Measurements from ENCODE around the gene AOX1.
"Not testable (repeated sequence)": the region's sequence is repeated elsewhere in the genome, so short reads cannot be mapped to it uniquely, and the experiment has no call there.

Gene AOX1

DNA sequence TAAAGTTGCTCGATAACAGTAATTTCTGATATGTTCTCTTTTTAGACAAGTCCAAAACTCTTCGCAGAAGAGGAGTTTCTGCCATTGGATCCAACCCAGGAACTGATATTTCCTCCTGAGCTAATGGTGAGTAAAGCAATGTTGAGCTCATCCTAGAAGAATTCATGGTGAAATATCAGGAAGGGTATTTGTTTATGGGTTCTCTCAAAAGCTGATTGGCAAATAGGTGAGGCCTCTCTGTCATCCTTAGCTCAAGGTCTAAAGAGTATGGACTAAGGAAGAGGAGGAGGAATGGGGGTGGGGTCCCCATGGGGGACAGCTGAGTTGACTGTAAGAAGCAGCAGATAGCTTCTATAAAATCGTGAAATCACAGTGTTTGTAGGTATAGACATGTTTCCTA, 18.2 kb downstream of the AOX1 start:
- DNase-seq: no peak

DNA sequence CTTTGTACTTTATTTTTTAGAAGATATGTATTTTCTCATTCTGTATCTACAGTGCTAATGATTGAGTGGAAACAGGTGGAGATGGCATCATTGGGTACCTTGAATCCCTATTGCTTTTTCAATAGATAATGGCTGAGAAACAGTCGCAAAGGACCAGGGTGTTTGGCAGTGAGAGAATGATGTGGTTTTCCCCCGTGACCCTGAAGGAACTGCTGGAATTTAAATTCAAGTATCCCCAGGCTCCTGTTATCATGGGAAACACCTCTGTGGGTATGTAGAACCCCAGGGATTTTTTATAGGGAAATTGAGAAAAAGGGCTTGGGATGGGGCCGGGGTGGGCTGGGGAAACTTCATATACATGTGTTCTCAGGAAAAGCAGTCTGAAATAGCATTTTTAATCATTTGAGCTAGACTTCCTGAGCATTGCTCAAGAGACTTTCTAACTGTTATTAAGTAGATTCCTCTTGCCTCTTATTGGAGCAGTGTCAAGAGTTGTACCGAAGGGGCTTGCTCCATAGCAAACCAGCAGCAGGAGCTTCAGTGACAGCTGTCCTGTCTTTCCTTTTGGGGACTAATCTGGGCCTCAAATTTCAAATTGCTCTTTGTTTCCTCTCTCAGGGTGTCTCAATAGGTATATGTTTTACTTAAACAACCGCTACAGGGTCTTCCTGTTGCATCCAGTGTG, 18.9 kb downstream of the AOX1 start:
- DNase-seq: no peak

DNA sequence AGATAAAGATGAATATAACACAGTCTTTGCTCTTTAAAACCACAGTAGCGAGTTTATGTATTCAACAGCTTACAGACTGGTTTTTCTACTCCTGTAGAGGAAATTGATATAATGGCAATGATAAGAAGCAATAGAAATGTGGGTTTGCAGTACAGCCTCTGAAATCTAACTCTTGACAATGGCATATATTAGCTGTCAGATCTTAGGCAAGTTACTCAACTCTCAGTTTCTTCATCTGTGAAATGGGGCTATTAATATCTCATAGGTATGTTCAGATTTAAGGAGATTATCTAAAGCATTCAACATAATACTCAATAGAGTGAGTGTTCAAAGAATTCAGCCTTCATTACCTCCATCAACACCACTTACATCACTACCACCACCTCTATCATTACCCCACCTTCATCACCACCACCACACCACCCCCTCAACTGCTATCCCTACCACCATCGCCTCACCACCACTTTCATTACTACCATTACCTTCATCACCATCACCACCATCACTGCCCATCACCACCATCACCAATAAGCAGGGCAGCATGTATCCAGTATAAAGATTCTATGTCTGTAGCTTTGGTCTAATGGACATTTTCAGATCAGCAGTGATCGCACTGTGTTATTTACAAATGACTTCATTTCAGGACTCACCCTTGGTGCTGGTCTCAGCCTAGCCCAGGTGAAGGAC, 22.7 kb downstream of the AOX1 start:
- DNase-seq: no peak

DNA sequence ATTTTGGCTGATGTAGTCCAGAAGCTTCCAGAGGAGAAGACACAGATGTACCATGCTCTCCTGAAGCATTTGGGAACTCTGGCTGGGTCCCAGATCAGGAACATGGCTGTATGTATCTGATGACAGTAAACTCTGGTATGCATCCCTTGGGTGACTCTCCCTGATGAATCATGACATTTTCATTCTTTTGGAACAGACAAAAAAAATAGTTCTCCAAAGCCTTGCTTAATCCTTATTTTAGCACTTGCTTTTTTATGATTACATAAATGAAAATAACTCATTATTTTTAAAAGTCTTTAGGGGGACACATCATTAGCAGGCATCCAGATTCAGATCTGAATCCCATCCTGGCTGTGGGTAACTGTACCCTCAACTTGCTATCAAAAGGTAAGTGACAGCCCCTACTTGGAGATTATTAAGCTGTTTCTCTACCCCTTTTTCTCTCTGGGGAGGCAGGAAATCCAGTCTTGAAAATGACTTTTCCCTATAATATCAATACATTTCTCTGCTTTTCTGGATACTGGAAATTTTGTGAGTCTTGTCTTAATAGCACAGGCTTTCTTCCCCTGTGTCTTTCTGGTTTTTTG, 23.3 kb downstream of the AOX1 start:
- DNase-seq: no peak

DNA sequence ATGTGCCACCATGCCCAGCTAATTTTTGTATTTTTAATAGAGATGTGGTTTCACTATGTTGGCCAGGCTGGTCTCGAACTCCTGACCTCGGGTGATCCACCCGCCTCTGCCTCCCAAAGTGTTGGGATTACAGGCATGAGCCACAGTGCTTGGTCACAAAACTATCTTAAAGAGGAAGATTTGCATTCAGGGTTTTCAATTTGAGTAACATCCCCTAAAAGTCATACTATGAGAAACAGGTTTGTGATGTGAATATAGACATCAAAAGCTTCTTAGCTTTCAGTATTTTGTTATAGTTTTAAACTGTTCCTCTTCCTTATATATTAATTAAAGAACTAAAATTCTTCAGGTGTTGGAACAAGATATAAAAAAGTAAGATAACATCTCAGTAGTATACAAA, 24.4 kb downstream of the AOX1 start:
- not testable (repeated sequence) for DNase-seq

DNA sequence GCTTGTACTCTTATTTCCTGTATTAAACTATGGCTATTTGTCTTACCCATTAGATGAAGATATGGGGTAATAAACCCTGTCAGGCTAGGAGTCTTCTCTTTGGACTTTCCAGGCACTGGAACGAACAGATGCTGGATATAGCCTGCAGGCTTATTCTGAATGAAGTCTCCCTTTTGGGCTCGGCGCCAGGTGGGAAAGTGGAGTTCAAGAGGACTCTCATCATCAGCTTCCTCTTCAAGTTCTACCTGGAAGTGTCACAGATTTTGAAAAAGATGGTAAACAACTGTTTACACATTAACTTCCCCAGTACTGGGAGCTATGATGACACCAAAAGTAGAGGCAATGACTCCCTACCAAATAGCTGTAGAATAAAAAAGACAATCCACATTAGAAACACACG, 27.9 kb downstream of the AOX1 start:
- DNase-seq: no peak

DNA sequence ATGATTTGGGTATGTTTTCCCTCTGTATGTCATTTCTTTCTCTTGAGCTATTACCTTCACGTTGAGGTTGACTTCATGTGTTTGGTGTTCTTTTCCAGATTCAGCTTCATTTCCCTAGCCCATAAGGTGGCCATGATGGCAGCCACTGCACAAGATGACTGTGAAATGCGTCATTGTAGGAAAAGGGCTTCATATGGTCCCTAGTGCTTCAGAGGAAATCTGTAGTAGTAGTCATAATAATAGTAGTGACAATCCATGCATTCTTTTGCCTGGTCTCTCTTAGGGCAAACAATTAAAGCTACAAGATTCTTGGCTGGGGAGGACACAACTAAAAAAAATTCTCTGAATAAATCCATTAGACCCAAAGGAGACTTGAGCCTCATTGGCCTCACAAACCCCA, 28.4 kb downstream of the AOX1 start:
- DNase-seq: no peak

DNA sequence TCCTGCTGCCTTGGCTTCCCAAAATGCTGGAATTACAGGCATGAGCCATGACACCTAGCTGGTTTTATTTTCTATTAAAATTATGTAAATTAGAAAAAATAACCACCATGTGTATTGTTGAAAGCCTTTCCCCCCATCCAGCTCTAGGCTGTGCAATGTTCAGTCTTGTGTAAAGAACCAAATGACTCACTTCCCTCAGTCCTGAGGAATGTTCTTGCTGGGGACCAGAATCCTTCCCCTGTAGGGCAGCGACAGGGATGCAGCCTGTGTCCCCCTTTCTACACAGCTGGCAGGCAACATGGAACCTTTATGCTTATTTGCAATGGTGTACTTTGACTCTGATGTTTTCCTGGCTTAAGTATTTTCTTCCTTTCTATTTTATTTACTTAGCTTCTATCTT, 29.4 kb downstream of the AOX1 start:
- no peak for DNase-seq

DNA sequence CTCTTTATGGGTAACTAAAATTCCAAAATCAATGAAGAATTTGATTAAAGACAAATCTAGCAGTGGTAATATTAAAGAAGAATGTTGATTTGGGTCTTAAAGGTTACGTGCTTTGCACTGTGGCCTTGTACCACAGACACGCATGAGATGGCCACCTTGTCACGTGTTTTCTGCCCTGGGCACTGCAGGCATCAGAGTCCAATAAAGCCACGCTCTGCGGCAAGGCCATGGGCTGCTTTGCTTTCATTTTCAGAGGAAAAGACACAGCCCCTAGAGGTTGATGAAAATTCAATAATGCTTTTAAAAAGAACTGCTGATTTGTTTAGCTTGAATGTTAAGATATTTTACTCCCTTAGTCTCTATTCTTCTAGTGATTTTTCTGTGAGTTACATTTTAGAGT, 30.4 kb downstream of the AOX1 start:
- DNase-seq: no peak

DNA sequence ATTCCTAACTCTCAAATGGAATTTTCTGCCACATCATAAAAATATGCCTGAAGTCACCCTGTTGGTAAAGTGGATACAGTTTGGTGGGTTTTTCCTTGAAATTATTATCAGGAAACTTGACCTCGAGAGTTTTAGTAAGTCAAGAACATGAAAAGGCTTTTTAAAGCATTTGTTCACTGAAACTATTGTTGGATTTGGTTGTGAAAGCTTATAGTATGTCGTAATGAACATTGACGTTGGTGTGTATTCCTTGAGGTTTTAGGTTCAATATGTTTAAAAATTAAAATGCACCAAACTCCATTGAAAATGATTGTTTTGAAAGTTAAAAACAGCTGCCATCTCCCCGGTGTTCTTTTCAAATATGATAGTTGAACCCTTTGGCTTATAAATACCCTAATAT, 30.8 kb downstream of the AOX1 start:
- no peak for DNase-seq

DNA sequence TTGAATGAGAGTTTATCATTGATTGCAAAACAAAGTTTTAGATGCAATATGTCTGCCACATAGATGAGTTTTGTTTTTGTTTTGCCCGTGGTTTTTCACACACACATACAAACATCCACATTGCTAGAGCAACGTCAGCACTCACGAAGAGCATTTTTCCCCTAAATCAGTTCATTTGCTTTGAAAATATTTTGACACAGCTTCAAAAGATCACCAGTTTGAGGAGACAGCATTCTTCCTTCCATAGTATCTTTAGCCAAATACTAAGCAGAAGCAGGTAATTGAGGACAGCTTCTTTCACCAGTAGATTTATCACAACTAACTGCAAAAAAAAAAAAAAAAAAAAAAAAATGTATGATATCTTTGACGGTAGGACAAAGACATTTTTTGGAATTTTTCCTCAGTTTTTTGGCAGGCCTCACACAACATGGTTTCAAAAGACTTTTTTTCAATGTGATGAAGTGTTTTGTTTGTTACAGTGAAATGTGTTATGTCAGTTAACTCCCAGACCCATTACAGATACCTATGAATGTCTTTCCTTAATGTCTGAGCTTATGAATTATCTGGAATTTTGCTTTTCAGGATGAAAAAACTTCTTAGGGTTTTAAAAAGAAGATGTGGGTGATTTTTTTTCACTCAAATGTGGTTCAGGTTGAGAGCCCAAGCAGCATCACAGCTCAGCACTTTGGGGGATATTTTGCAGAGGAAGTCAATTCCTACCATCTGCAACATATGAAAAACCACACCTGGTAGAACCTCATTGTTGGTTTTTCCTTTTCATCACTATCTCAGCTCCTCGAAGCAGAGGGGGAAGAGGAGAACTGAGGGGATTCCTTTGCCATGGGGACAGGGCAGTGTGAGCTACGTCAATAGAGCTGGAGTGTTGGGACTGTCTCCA, 31.6 kb downstream of the AOX1 start:
- DNase-seq: no peak

DNA sequence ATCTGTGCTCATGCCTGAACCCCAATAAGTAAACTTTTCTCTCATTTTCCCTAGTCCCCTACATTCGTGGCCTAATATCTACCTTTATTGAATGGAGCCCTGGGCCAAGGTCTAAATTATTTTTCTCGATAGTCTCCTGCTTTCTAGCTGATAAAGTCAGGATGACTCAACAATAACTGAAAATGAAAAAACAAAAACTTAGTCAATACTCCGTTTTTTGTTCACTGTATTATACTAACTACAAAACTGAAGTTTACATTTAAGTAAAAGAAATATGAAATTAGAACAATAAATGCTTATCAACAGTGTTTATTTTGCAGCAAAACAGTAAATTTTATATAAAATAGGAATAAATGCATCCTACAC, 32.2 kb downstream of the AOX1 start:
- no peak for DNase-seq

DNA sequence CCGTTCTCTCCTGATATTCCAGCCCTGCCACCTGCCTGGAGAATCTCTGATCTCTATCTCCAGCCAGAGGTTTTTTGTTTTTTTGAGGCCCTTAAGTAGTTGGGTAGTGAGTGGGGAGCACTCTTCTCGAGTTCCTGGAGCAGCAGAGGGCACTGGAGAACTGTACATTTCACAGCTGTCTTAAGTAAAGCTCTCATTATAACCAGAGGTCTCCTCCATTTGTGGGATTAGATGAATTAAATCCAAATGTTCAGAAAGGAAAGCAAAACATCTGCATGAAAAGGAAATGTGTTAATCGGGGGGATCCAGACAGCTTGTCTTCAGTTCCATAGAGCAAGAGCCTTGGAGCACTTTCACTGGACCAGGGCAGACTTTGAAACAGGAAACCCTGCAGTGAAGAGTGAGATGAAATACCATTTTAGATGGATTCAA, 32.8 kb downstream of the AOX1 start:
- no peak for DNase-seq

DNA sequence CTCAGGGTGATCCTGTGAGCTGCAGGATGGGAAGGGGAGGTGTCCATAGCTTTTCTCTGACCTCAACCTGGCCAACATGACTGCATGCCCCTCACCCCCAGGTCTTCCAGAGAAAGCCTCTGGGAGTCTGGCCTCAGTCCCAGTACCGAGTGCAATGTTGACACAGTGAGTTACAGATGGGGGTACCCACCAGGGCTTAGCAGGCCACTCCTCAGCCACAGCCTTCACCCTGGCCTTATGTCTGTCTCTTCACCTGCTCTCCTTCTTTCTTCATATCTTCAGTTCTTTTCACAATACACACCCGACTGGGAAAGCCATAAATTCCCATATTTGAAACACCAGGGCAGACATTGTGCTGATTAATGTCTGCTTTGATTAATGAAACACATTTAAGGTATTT, 33.5 kb downstream of the AOX1 start:
- no peak for DNase-seq

DNA sequence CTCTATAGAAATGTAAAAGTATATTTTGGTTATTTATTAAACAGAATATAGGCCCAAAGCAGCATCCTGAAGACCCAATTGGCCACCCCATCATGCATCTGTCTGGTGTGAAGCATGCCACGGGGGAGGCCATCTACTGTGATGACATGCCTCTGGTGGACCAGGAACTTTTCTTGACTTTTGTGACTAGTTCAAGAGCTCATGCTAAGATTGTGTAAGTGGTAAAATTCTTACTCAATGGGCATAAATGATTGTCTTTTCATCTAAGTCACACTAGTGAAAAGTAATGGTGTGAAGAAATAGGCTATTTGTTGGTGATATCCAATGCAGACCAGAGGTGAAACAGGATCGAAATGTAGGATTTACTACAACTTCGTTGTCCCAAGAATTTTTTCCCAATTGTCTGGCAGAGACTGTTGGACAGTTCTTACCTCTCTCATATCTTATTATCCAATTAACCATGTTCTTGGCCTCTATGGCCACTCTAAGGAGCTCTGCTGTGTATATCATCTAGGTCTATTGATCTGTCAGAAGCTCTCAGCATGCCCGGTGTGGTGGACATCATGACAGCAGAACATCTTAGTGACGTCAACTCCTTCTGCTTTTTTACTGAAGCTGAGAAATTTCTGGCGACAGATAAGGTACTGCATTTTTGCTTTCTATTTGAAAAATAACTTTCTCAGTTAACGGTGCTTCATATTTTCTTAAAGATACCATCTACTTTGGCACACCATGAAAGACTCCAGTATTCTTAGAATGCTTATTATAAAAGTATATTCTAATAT, 35.0 kb downstream of the AOX1 start:
- DNase-seq: no peak

DNA sequence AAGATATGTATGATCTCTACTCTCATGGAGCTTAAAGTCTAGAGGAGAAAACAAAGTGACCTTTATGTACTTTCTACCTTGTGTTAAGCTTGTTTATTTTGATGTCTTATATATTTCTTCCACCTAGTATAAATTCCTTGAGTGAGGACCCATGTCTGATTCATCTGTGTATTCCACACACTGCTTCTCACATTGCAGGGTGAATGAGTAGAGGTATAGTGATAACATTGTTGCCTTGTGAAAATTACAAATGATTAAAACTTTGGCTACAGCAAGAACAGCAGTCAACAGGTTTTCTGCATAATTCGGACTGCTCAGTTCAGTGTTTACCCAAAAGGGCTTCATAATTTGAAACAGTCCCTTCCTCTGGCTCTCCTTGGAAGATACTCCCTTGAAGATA, 36.3 kb downstream of the AOX1 start:
- DNase-seq: no peak

DNA sequence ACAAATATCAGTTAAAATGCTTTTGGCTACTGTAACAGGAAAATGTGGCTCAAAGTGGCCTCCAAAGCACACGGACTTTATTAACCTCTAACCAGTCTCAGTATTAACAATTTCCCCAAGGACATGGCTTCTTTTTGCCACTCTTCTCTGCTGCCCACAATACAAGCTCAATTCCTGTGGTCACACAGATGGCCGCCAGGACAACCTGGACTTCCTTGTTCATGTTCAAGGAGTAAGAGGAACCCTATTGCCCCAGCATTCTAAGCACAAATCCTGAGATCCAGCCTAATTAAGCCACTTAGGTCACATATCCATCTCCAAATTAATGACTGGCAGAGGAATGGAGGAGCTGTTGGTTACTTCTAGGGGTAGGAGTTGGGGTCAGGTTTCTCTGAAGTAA, 38.2 kb downstream of the AOX1 start:
- no peak for DNase-seq

DNA sequence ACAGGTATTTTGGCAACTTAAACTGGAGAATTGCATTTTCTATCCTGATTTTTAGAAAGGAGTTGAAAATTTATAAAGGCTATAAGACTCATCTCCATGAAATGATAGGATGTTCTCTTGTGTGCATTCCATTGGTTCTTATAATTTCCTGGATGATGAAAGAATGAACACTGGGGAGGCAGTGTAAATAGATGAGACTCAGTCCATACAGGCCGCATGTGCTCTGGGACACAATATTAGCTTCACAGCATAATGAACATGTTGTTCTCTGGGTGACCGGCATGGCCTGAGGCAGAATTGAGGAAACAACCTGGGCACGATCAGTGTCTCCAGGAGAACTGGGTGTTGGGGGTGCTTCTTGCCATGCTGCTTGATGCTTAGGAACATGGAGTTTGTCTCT, 38.8 kb downstream of the AOX1 start:
- no peak for DNase-seq

DNA sequence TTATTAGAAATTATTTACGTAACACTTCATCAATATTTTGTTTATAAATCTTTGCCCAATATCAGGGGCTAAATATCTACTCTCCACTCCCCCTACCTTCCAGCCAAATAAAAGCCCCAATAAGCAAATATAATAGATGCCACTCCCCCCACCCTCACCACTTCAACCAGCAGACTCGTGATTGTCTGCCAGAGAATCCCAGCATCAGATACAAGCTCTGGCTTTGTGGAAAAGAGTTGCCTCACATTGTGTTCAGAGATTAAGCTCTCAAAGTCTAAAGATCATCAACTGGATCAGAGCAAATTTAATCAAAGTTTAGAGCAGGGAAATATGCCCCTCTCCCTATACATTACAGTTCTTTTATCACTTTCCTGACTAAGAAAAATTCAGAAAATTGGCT, 39.5 kb downstream of the AOX1 start:
- DNase-seq: no peak

DNA sequence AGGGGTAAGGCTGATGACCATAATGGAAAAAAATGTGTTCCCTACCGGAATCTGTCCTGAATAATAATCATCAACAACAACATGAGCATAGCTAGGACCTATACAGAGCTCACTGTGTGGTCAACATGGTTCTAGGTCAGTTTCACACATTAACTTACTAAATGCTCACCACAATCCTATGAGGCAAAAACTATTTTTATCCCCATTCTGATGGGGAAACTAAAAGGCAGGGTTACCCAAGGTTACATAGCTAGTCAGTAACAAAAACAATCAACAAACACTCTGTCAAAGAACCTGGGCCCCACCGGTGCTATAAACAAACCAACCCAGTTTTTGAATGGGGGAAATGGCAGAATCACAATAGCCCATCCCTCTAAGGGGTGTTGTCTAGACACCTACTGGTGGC, 40.1 kb downstream of the AOX1 start:
- DNase-seq: no peak

DNA sequence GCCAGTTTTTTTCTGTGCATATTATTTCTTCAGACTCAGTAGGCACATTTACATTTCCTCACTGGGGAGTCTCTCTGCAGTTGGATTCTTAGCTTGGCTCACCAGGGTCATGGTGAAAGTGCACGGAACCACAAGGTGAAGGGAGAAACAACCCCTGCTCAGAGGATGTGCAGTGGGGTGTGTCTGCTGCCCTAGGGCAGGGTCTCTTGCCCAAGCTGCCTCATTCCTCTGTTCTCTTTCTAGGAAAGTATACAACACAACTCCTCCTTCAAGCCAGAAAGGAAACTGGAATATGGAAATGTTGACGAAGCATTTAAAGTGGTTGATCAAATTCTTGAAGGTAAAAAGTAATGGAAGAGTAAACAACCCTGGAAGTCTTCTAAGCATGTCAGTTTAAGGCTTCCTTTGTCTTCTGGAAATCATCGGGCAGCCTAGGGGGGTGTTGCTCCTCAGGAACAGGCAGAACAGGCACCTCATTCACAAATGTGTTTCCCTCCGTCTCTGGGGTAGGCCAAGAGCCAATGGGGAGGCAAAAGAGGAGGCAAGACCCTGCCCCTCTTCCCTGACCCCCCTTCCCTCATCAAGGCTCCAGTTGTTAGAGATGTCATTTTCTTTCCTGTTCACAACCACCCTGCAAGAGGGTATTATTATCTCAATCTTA, 41.4 kb downstream of the AOX1 start:
- DNase-seq: no peak

DNA sequence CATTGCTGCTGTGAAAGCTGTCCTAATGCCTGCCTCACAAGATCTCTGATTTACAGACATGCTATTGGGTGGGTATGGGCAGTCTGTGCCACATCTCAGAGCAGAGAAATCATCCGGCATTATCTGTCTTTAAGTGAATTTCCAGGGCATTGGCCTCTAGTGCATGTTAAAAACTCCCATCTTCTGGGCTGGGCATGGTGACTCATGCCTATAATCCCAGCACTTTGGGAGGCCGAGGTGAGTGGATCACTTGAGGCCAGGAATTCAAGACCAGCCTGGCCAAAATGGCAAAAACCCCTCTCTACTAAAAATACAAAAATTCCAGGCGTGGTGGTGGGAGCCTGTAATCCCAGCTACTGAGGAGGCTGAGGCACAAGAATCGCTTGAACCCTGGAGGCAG, 42.6 kb downstream of the AOX1 start:
- not testable (repeated sequence) for DNase-seq

All from NCI-H1092 (cell line).